Kidney epithelial cell (primary cell): ENCODE measurements around the gene ITGA6. TPM values are rescaled to one million over a fixed set of nuclear protein-coding genes. Genes with fewer than 3 reads are reported as not detected.

ENCODE experiments used
- DNase-seq: peaks from one replicate; pipeline ENCODE4 v3.0.0-alpha.2; 2010; ENCODE audit warnings: low read depth
- H3K27me3 ChIP-seq: 2 replicates; pipeline ENCODE4 v1.6.0; 2011; ENCODE audit warnings: low read length; ENCODE audit not compliant: control insufficient read depth, insufficient read depth
- H3K36me3 ChIP-seq: 2 replicates; pipeline ENCODE4 v1.5.1; 2011; ENCODE audit warnings: low read length; ENCODE audit not compliant: control insufficient read depth, insufficient read depth
- H3K4me3 ChIP-seq: 2 replicates; pipeline ENCODE4 v1.5.1; 2011; ENCODE audit warnings: low read depth, mild to moderate bottlenecking, control low read depth, low read length
- total RNA-seq: library from RNA; depleted of rRNA; stranded (reverse); fragments of >200 nt; gene quantifications from 2 replicates; pipeline ENCODE4 v1.2.3, GENCODE V29; 2015
- TF ChIP-seq, protein P1 (sequence below): IDR thresholded peaks from 2 replicates; pipeline ENCODE4 v1.5.1; 2011; ENCODE audit warnings: mild to moderate bottlenecking, moderate library complexity, low read length, control low read depth, inconsistent platforms; ENCODE audit not compliant: insufficient read depth, poor library complexity, severe bottlenecking

Gene ITGA6
- total RNA-seq, 1 donor from 2014 or later, result 94.7 TPM

DNA sequence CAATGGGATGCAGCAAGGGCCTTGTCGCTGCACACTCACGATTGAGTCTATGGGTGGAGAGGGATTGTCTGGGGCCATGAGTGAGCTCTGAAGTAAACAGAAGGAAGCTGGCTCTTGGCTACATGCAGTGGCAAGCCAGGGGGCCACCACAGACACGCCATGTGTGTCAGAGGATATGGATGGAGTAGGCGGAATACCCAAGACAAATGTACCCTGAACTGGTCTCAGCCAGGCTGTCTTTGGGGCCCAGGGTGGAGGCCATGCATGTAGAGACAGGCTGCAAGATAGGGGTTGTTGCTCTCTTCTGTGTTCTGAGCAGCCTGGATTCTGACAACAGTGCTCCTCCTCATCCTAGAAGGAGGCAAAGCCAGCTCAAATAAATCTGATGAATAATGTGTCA, 24.0 kb upstream of the ITGA6 start:
- Histone ChIP-seq H3K4me3 (no peak overlapping the region), H3K36me3 (no peaks in the 10 kb centered on the region), H3K27me3 (peaks cover 2% of the 10 kb centered on the region)
- no peak for DNase-seq
- TF ChIP-seq, protein P1, sequence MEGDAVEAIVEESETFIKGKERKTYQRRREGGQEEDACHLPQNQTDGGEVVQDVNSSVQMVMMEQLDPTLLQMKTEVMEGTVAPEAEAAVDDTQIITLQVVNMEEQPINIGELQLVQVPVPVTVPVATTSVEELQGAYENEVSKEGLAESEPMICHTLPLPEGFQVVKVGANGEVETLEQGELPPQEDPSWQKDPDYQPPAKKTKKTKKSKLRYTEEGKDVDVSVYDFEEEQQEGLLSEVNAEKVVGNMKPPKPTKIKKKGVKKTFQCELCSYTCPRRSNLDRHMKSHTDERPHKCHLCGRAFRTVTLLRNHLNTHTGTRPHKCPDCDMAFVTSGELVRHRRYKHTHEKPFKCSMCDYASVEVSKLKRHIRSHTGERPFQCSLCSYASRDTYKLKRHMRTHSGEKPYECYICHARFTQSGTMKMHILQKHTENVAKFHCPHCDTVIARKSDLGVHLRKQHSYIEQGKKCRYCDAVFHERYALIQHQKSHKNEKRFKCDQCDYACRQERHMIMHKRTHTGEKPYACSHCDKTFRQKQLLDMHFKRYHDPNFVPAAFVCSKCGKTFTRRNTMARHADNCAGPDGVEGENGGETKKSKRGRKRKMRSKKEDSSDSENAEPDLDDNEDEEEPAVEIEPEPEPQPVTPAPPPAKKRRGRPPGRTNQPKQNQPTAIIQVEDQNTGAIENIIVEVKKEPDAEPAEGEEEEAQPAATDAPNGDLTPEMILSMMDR, result no peak

DNA sequence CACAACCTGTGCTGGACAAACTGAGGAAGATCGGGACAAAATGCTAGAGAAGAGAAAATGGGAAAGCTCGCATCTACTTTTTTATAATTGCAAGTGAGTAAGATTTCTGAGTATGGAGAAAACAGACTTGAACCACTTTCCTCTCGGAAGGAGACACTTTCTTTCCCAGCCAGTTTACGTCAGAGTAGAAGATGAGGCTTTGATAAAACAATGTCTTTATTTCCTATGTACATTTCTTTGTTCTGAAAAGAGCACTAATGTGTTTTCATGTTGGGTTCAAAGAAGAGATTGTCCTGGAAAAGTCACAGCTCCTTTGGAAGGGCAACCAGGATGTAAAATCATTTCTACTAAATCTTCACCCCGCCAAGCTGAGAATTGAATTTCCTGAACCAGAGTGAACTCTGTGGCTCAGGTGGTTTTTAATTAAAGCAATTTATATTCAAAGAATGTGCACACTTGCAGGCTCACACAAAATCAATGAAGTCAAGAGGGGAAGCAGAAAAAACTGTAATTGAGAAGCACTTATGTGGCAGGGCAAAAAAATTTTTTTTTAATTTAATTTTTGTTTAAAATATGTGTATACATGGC, 23.4 kb upstream of the ITGA6 start:
- DNase-seq, result no peak
- TF ChIP-seq, protein P1, result no peak
- no peaks in the 10 kb centered on the region for H3K36me3 ChIP-seq
- no peak overlapping the region for H3K4me3 ChIP-seq
- H3K27me3 ChIP-seq, result peaks cover 2% of the 10 kb centered on the region

DNA sequence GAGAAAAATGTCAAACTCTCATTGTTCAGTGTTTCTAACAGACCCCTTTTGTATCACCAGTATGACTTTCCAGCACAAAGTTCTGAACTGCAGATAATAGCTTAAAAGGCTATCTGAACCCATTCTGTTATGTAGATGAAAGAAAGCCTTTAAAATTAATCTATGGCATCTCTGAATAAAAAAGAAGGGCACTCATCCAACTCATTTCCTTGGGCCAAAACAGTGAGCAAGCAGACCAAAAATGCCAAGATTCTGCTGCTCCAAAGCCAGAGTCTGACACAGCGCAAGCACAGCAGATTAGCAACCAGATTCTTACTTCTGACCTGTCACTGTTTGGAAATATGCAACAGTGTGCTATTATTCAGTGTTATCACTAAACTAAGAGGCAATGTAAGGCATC, 22.6 kb upstream of the ITGA6 start:
- H3K27me3 ChIP-seq, result peaks cover 2% of the 10 kb centered on the region
- no peaks in the 10 kb centered on the region for H3K36me3 ChIP-seq
- TF ChIP-seq, protein P1, result no peak
- no peak overlapping the region for H3K4me3 ChIP-seq
- no peak for DNase-seq

DNA sequence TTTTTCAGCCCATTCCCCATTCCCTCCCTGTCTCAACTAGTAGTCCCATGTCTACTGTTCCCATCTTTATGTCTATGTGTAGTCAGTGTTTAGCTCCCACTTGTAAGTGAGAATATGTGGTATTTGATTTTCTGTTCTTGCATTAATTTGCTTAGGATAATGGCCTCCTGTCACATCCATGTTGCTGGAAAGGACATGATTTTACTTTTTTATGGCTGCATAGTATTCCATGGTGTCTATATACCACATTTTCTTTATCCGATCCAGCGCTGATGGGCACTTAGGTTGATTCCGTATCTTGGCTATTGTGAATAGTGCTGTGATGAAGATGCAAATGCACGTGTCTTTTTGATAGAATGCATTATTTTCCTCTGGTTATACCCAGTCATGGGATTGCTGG, 21.7 kb upstream of the ITGA6 start:
- Histone ChIP-seq H3K4me3 (no peak overlapping the region), H3K27me3 (no peaks in the 10 kb centered on the region), H3K36me3 (no peaks in the 10 kb centered on the region)
- TF ChIP-seq, protein P1, result no peak
- no peak for DNase-seq

DNA sequence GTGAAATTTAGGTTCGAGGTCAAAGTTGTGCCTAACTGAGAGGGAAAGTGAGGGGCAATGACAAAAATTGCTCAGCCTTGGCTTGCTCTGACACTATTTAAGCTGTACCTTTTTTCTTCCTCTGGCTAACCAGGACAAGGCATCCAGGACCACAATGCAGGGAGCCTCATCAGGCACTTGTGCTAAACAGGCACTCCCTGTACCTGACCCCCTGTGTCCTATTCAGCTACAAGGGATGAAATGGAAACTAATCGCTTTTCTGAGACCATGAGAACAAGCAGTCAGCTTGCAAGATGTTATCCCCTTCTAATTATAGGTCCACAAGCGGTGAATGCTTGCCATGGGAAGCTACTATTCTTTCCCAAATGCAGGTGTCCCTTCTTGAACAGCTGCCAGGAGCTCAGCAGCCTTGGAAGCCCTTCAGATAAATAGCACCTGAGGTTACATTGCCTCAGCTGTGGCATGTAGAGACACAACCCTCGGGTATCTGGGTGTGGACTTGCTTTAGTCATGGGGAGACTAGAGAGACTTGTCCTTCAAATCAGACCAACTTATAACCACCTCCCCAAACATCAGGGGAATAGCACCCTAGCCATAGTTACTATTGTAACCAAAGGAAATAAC, 19.1 kb upstream of the ITGA6 start:
- TF ChIP-seq, protein P1, result no peak
- no peak for DNase-seq
- H3K4me3 ChIP-seq, result no peak overlapping the region
- no peaks in the 10 kb centered on the region for H3K36me3 ChIP-seq
- no peaks in the 10 kb centered on the region for H3K27me3 ChIP-seq

DNA sequence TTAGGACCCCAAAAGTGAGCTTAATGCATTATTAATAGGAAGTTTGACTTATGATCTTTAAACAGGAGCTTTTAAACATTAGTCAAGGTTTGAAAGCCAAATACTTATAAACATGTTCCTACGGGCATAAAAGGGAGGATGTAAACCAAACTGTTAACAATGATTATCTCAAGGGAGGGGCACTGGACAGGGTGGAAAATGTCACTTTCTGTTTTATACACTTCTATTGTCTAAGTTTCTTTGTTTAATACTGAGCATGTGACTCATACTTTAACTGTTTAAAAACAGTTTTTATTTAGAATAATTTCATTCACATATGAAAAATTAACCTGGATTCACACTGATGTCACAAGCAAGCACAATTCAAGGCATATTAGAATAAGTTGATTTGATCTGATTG, 18.3 kb upstream of the ITGA6 start:
- Histone ChIP-seq H3K27me3 (no peaks in the 10 kb centered on the region), H3K36me3 (no peaks in the 10 kb centered on the region), H3K4me3 (no peak overlapping the region)
- TF ChIP-seq, protein P1, result no peak
- no peak for DNase-seq
